ENCODE results near the gene PPP1R15A. TPM values are rescaled to one million over a fixed set of nuclear protein-coding genes. Genes with fewer than 3 reads are reported as not detected.
"Not testable (repeated sequence)": the region's sequence is repeated elsewhere in the genome, so short reads cannot be mapped to it uniquely, and the experiment has no call there.

The PPP1R15A gene
- total and polyA plus RNA-seq, 2 donors (not counting 3 experiments of a cell fraction or from before 2014, with no cell fraction given), result 42.3 to 67.4 TPM

GRCh38 chr19:48887861-48888612, 15.8 kb downstream of the PPP1R15A start:
- no peak for DNase-seq (ENCODE audit: low read depth, low spot score)
- H3K9me3 ChIP-seq (replicated peaks; ENCODE audit: control insufficient read depth, insufficient read depth, low read length), result no peaks in the 10 kb centered on the region
- H3K9me1 ChIP-seq (replicated peaks; ENCODE audit: control insufficient read depth, extremely low read depth, insufficient read depth, low read length), result no peaks in the 10 kb centered on the region
- H2AFZ ChIP-seq (ENCODE audit: low read depth, low read length), result no peak overlapping the region
- POLR2A ChIA-PET, result no interaction called here
- H3K9ac ChIP-seq (replicated peaks; ENCODE audit: extremely low read depth, insufficient read depth, low read length), result no peak overlapping the region
- H3K27me3 ChIP-seq (ENCODE audit: control insufficient read depth in 2 of 2, insufficient read depth in 2 of 2, low read length in 2 of 2), result peaks cover 0 to 5% of the 10 kb centered on the region in 2 experiments
- TF ChIP-seq MAX (IDR thresholded peaks at IDR 0.05; ENCODE audit: insufficient read depth, insufficient read length) (no peak), CTCF (IDR thresholded peaks at IDR 0.05; ENCODE audit: extremely low read depth in 1 of 2, insufficient read depth in 1 of 2, low read depth in 1 of 2, low read length in 2 of 2) (no peak), FOS (IDR thresholded peaks at IDR 0.05; ENCODE audit: borderline replicate concordance, insufficient read depth, low read length) (no peak), POLR2AphosphoS5 (IDR thresholded peaks at IDR 0.05; ENCODE audit: insufficient read depth, low read depth, low read length) (no peak), MYC (IDR thresholded peaks at IDR 0.05; ENCODE audit: low read depth, low read length) (no peak), GATA2 (IDR thresholded peaks at IDR 0.05; ENCODE audit: insufficient read depth, insufficient read length, low read depth, low read length) (no peak), EZH2 (IDR thresholded peaks at IDR 0.05; ENCODE audit: borderline replicate concordance, low read depth, low read length, severe bottlenecking) (no peak), POLR2A (IDR thresholded peaks at IDR 0.05; ENCODE audit: low read depth, low read length) (no peak), JUN (IDR thresholded peaks at IDR 0.05; ENCODE audit: borderline replicate concordance, insufficient read depth, insufficient read length, low read depth) (no peak)
- intact Hi-C loops (cut with micrococcal nuclease) (no loop called here), dilution Hi-C loops (cut with MboI; ENCODE audit: extremely low pct_ligation_motif_present, low sequenced_read_pairs) (no loop called here)
- no peak overlapping the region for H3K4me2 ChIP-seq (ENCODE audit: insufficient read depth, low read length)
- no peak for FAIRE-seq
- no peaks in the 10 kb centered on the region for H4K20me1 ChIP-seq (replicated peaks; ENCODE audit: control insufficient read depth, extremely low read depth, insufficient read depth, low read length)
- no peaks in the 10 kb centered on the region for H3K4me1 ChIP-seq (ENCODE audit: control insufficient read depth, extremely low read depth, insufficient read depth, low read length)
- H3K79me2 ChIP-seq (ENCODE audit: control insufficient read depth, insufficient read depth, low read length), result no peaks in the 10 kb centered on the region
- CTCF ChIA-PET, result interaction anchor here (1.0 kb wide), 1 partner anchor 9 kb away, joined by 3 read pairs; no protein-coding TSS in a partner anchor
- H3K4me3 ChIP-seq (replicated peaks in 1 of 3; ENCODE audit: insufficient read depth in 1 of 3, low read depth in 1 of 3, low read length in 3 of 3), result no peak overlapping the region
- no TSS peak for BruUV-seq (replicated peaks)
- H3K27ac ChIP-seq (ENCODE audit: insufficient read depth, low read depth, low read length), result no peak overlapping the region
- H3K36me3 ChIP-seq (ENCODE audit: control insufficient read depth in 2 of 2, extremely low read depth in 1 of 2, insufficient read depth in 2 of 2, low read length in 2 of 2), result no peaks in the 10 kb centered on the region

DNA sequence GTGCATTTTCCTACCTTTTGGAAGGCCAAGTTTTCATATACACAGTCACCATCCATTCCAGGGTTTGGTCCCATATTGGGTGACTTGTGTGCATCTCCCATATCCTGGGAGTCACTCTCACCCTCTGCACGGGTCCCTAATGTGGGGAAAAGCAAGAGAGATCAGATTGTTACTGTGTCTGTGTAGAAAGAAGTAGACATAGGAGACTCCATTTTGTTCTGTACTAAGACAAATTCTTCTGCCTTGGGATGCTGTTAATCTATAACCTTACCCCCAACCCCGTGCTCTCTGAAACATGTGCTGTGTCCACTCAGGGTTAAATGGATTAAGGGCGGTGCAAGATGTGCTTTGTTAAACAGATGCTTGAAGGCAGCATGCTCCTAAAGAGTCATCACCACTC, 17.3 kb downstream of the PPP1R15A start:
- H3K9me3 ChIP-seq (replicated peaks; ENCODE audit: control insufficient read depth, insufficient read depth, low read length); DNase-seq (ENCODE audit: low read depth, low spot score); BruUV-seq (replicated peaks); intact Hi-C loops (cut with micrococcal nuclease); H4K20me1 ChIP-seq (replicated peaks; ENCODE audit: control insufficient read depth, extremely low read depth, insufficient read depth, low read length); H3K4me1 ChIP-seq (ENCODE audit: control insufficient read depth, extremely low read depth, insufficient read depth, low read length); H3K4me3 ChIP-seq (replicated peaks in 1 of 3; ENCODE audit: insufficient read depth in 1 of 3, low read depth in 1 of 3, low read length in 3 of 3); H3K27ac ChIP-seq (ENCODE audit: insufficient read depth, low read depth, low read length); H3K27me3 ChIP-seq (ENCODE audit: control insufficient read depth in 2 of 2, insufficient read depth in 2 of 2, low read length in 2 of 2); H3K4me2 ChIP-seq (ENCODE audit: insufficient read depth, low read length); dilution Hi-C loops (cut with MboI; ENCODE audit: extremely low pct_ligation_motif_present, low sequenced_read_pairs); POLR2A ChIA-PET; H3K9me1 ChIP-seq (replicated peaks; ENCODE audit: control insufficient read depth, extremely low read depth, insufficient read depth, low read length); H3K79me2 ChIP-seq (ENCODE audit: control insufficient read depth, insufficient read depth, low read length); H2AFZ ChIP-seq (ENCODE audit: low read depth, low read length); H3K9ac ChIP-seq (replicated peaks; ENCODE audit: extremely low read depth, insufficient read depth, low read length); FAIRE-seq; H3K36me3 ChIP-seq (ENCODE audit: control insufficient read depth in 2 of 2, extremely low read depth in 1 of 2, insufficient read depth in 2 of 2, low read length in 2 of 2): not testable (repeated sequence)
- CTCF ChIA-PET, result interaction anchor here (0.6 to 1.0 kb wide), 2 partner anchors 9 to 10 kb away, joined by 3 read pairs; no protein-coding TSS in a partner anchor

Measured in endothelial cell of umbilical vein (primary cell).